Keratinocyte (primary cell): ENCODE results near the gene SORD.
"Not testable (repeated sequence)": the region's sequence is repeated elsewhere in the genome, so short reads cannot be mapped to it uniquely, and the experiment has no call there.

Source experiments
- EZH2 ChIP-seq: IDR thresholded peaks from one replicate; pipeline ENCODE4 v1.6.1; 2012; ENCODE audit warnings: inconsistent platforms, mild to moderate bottlenecking, low read length, moderate library complexity
- TF ChIP-seq, protein P1 (sequence below), 3 experiments: IDR thresholded peaks in 1 of 3; conservative IDR thresholded peaks in 1 of 3; optimal IDR thresholded peaks in 1 of 3; 2 replicates in 2 of 3; 3 replicates in 1 of 3; pipeline versions ENCODE3 to v1.5.1; 2011; ENCODE audit warnings: low read length in 3 of 3, mild to moderate bottlenecking in 3 of 3, moderate library complexity in 2 of 3, control low read depth in 1 of 3, inconsistent platforms in 1 of 3; ENCODE audit not compliant: insufficient read depth in 2 of 3; ENCODE audit errors: extremely low read depth in 1 of 3

DNA sequence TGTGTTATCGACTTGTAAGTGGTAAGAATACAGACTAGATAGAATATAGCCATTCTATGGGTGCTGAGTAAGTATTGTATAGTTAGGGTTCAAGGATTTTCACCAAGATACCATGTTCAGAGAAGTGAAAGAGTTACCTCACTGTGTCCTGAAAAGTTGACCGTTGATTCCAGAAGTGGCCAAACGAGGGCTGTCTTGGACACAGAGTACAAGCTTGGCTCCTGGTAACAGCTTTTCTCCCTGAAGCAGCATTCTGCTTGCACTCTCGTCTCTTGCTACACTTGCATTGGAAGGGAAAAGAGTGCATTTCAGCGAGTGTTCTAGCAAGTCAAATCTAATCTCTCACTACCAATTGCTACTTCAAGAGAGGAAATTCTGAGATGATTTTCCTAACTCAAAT lies 18.5 kb downstream of the SORD start:
- TF ChIP-seq, protein P1, sequence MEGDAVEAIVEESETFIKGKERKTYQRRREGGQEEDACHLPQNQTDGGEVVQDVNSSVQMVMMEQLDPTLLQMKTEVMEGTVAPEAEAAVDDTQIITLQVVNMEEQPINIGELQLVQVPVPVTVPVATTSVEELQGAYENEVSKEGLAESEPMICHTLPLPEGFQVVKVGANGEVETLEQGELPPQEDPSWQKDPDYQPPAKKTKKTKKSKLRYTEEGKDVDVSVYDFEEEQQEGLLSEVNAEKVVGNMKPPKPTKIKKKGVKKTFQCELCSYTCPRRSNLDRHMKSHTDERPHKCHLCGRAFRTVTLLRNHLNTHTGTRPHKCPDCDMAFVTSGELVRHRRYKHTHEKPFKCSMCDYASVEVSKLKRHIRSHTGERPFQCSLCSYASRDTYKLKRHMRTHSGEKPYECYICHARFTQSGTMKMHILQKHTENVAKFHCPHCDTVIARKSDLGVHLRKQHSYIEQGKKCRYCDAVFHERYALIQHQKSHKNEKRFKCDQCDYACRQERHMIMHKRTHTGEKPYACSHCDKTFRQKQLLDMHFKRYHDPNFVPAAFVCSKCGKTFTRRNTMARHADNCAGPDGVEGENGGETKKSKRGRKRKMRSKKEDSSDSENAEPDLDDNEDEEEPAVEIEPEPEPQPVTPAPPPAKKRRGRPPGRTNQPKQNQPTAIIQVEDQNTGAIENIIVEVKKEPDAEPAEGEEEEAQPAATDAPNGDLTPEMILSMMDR (optimal IDR thresholded peaks at IDR 0.05 in 1 of 3, IDR thresholded peaks at IDR 0.05 in 1 of 3, conservative IDR thresholded peaks at IDR 0.05 in 1 of 3; ENCODE audit: extremely low read depth in 1 of 3, insufficient read depth in 2 of 3, low read length in 3 of 3) = not testable (repeated sequence)
- not testable (repeated sequence) for TF ChIP-seq EZH2
